ENCODE data around the gene LIN52. TPM values are rescaled to one million over a fixed set of nuclear protein-coding genes. Genes with fewer than 3 reads are reported as not detected.

The LIN52 gene
- total and polyA plus RNA-seq, 9 of the 15 experiments (the other 6 are each of a cell fraction or from before 2014, with no cell fraction given), result 4.6 to 11.8 (median 9.2) TPM

- ChIA-PET CTCF (ENCODE audit: low intra/inter-chr PET ratio) (no interaction called here), POLR2A (no interaction called here)
- no peak for DNase-seq (ENCODE audit: extremely low read depth in 1 of 4, low spot score in 3 of 4)
- intact Hi-C loops (cut with micrococcal nuclease) (no loop called here), in situ Hi-C loops (cut with MboI) (no loop called here)
- no peaks in the 10 kb centered on the region for H3K79me2 ChIP-seq (ENCODE audit: control insufficient read depth, insufficient read depth, low read length)
- no peak overlapping the region for H3K4me2 ChIP-seq (ENCODE audit: insufficient read depth, low read length)
- no peak overlapping the region for H3K9ac ChIP-seq (ENCODE audit: insufficient read depth in 1 of 2, low read depth in 2 of 2, low read length in 2 of 2)
- ATAC-seq, result no peak
- no peaks in the 10 kb centered on the region for H3K9me3 ChIP-seq (replicated peaks; ENCODE audit: control insufficient read depth, insufficient read depth, low read depth, low read length)
- H3K36me3 ChIP-seq (ENCODE audit: control insufficient read depth, insufficient read depth, low read length), result no peaks in the 10 kb centered on the region
- H3K27ac ChIP-seq (ENCODE audit: extremely low read depth, low read depth, low read length), result no peak overlapping the region
- no peaks in the 10 kb centered on the region for H3K4me1 ChIP-seq (replicated peaks in 1 of 2; ENCODE audit: control insufficient read depth in 2 of 2, insufficient read depth in 2 of 2, low read length in 2 of 2)
- TF ChIP-seq RERE (CRISPR knock-in tag; IDR thresholded peaks at IDR 0.05; ENCODE audit: borderline replicate concordance), result no peak
- TF ChIP-seq ZNF785 (CRISPR knock-in tag; IDR thresholded peaks at IDR 0.05), result no peak
- TF ChIP-seq NFXL1 (CRISPR knock-in tag; IDR thresholded peaks at IDR 0.05), result no peak
- no peak for TF ChIP-seq E4F1 (CRISPR knock-in tag; IDR thresholded peaks at IDR 0.05; ENCODE audit: borderline replicate concordance)
- no peak for TF ChIP-seq ZNF79 (CRISPR knock-in tag; IDR thresholded peaks at IDR 0.05; ENCODE audit: low read depth)
- no peak for TF ChIP-seq RUNX1 (IDR thresholded peaks at IDR 0.05; ENCODE audit: low read depth)
- no peaks in the 10 kb centered on the region for H3K27me3 ChIP-seq (ENCODE audit: control insufficient read depth in 2 of 2, insufficient read depth in 2 of 2, low read length in 2 of 2)
- 96% methylated on average over 2 of the region's 2 CpGs for WGBS (ENCODE audit: insufficient coverage, low coverage, missing lambda C conversion rate)
- FAIRE-seq, result no peak
- BruUV-seq (replicated peaks), result no TSS peak
- H3K4me3 ChIP-seq, result no peak overlapping the region
- no peaks in the 10 kb centered on the region for H3K9me1 ChIP-seq (ENCODE audit: control insufficient read depth, insufficient read depth, low read length)
- no peak overlapping the region for H2AFZ ChIP-seq (ENCODE audit: low read depth, low read length)
- H4K20me1 ChIP-seq (replicated peaks; ENCODE audit: control insufficient read depth, insufficient read depth, low read length), result no peaks in the 10 kb centered on the region
Observed at GRCh38 chr14:74160763-74161162, 76.0 kb downstream of the LIN52 start.
